Mammary epithelial cell (primary cell): Measurements from ENCODE around the gene ZBTB8A.

Source experiments
- EZH2 ChIP-seq: IDR thresholded peaks from 2 replicates; pipeline ENCODE4 v1.6.1; 2012; ENCODE audit warnings: low read length, inconsistent platforms, borderline replicate concordance
- TF ChIP-seq, protein P1 (sequence below), 2 donors: IDR thresholded peaks in 1 of 2; conservative IDR thresholded peaks in 1 of 2; 2 replicates each; pipeline ENCODE4 v1.5.1; 2011 to 2012; ENCODE audit warnings: inconsistent platforms in 2 of 2, low read length in 2 of 2, mild to moderate bottlenecking in 2 of 2, control low read depth in 1 of 2, low read depth in 1 of 2; ENCODE audit not compliant: insufficient read depth in 1 of 2; ENCODE audit errors: extremely low read depth in 1 of 2

DNA sequence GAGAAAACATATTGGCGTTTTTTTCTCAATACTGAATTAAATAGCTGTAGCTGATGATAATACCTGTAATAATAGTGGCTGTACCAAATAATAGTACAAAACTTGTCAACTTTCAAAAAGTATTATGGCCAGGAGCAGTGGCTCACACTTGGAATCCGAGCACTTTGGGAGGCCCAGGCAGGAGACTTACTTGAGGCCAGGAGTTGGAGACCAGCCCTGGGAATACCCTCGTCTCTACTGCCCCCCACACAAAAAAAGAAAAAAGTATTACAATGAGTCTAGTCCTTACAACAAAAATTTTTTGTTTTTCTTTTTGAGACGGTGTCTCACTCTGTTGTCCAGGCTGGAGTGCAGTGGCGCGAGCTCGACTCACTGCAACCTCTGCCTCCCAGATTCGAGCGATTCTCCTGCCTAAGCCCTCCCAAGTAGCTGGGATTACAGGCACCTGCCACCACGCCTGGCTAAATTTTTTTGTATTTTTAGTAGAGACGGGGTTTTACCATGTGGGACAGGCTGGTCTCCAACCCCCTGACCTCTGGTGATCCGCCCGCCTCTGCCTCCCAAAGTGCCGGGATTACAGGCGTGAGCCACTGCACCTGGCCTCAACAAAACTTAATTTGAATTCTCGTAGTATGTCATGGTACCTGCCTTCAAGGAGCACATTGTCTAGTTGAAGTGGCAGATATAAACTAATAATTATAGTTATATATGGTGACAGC lies 113.2 kb downstream of the ZBTB8A start:
- TF ChIP-seq, protein P1, sequence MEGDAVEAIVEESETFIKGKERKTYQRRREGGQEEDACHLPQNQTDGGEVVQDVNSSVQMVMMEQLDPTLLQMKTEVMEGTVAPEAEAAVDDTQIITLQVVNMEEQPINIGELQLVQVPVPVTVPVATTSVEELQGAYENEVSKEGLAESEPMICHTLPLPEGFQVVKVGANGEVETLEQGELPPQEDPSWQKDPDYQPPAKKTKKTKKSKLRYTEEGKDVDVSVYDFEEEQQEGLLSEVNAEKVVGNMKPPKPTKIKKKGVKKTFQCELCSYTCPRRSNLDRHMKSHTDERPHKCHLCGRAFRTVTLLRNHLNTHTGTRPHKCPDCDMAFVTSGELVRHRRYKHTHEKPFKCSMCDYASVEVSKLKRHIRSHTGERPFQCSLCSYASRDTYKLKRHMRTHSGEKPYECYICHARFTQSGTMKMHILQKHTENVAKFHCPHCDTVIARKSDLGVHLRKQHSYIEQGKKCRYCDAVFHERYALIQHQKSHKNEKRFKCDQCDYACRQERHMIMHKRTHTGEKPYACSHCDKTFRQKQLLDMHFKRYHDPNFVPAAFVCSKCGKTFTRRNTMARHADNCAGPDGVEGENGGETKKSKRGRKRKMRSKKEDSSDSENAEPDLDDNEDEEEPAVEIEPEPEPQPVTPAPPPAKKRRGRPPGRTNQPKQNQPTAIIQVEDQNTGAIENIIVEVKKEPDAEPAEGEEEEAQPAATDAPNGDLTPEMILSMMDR (conservative IDR thresholded peaks at IDR 0.05 in 1 of 2, IDR thresholded peaks at IDR 0.05 in 1 of 2; ENCODE audit: extremely low read depth in 1 of 2, insufficient read depth in 1 of 2, low read depth in 1 of 2, low read length in 2 of 2) = no peak
- no peak for TF ChIP-seq EZH2
